Gastroesophageal sphincter (tissue), 3 donors: Measurements from ENCODE around the gene OTUD5.

ENCODE experiments used
- EP300 ChIP-seq: sonication (generic); formaldehyde crosslinking; IDR thresholded peaks from one replicate; pipeline ENCODE4 v1.6.1; 2017; ENCODE audit warnings: antibody characterized with exemption, mild to moderate bottlenecking
- POLR2A ChIP-seq, 2 donors: fragments of 450-650 bp; IDR thresholded peaks; one replicate each; pipeline ENCODE4 v1.6.1; 2017; ENCODE audit warnings: antibody characterized with exemption in 2 of 2, mild to moderate bottlenecking in 2 of 2, moderate library complexity in 1 of 2
- TF ChIP-seq, protein P1 (sequence below), 4 experiments: fragments of 200-600 bp in 2 of 4; fragments of 450-650 bp in 2 of 4; sonication (generic) in 1 of 4; IDR thresholded peaks; one replicate each; pipeline ENCODE4 v1.5.1; 2017 to 2019; ENCODE audit warnings: antibody characterized with exemption in 4 of 4, mild to moderate bottlenecking in 2 of 4, moderate library complexity in 2 of 4

DNA sequence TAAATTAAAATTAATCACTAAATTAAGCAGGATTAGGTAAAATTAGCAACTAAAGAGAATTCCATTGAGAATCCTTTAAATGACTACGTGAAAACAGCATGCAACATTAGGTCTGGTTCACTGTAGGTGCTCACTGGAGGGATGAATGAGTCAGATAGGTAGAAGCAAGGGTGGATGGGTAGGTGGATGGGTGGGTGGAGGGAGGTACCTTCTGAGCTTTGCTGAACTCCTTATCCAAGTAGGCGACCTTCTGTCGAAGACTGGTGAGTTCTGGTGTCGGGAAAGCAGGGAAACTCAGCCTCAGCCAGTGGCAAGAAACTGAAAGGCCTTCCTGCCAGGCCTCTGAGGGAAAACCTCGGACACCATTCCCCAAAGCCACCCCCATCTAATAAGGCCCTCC lies 41.6 kb upstream of the OTUD5 start:
- TF ChIP-seq, protein P1, sequence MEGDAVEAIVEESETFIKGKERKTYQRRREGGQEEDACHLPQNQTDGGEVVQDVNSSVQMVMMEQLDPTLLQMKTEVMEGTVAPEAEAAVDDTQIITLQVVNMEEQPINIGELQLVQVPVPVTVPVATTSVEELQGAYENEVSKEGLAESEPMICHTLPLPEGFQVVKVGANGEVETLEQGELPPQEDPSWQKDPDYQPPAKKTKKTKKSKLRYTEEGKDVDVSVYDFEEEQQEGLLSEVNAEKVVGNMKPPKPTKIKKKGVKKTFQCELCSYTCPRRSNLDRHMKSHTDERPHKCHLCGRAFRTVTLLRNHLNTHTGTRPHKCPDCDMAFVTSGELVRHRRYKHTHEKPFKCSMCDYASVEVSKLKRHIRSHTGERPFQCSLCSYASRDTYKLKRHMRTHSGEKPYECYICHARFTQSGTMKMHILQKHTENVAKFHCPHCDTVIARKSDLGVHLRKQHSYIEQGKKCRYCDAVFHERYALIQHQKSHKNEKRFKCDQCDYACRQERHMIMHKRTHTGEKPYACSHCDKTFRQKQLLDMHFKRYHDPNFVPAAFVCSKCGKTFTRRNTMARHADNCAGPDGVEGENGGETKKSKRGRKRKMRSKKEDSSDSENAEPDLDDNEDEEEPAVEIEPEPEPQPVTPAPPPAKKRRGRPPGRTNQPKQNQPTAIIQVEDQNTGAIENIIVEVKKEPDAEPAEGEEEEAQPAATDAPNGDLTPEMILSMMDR (IDR thresholded peaks at IDR 0.05): no peak
- no peak for TF ChIP-seq POLR2A (IDR thresholded peaks at IDR 0.05)
- no peak for TF ChIP-seq EP300
